Colonic mucosa (tissue), 4 donors: Measurements from ENCODE around the gene AGO1. TPM values are rescaled to one million over a fixed set of nuclear protein-coding genes. Genes with fewer than 3 reads are reported as not detected.

Experiments used
- DNase-seq: peaks from one replicate; pipeline ENCODE4 v3.0.0-alpha.2; 2020
- H3K27ac ChIP-seq: fragments of 200-600 bp; one replicate; pipeline ENCODE4 v1.8.0; 2021
- H3K27me3 ChIP-seq: fragments of 200-600 bp; one replicate; pipeline ENCODE4 v1.8.0; 2021
- H3K36me3 ChIP-seq: fragments of 200-600 bp; one replicate; pipeline ENCODE4 v1.8.0; 2021
- H3K4me1 ChIP-seq: fragments of 200-600 bp; one replicate; pipeline ENCODE4 v1.8.0; 2021; ENCODE audit warnings: mild to moderate bottlenecking
- H3K4me3 ChIP-seq: fragments of 200-600 bp; one replicate; pipeline ENCODE4 v1.8.0; 2021
- H3K9ac ChIP-seq, 2 donors: one replicate each; pipeline ENCODE4 v1.7.0; 2013; ENCODE audit warnings: control low read depth in 2 of 2, low read depth in 2 of 2, low read length in 2 of 2
- H3K9me3 ChIP-seq: fragments of 200-600 bp; one replicate; pipeline ENCODE4 v1.8.0; 2021
- intact Hi-C: fragments of 100-400 bp; cut with DNase I; formaldehyde crosslinking; loops from one replicate; pipeline ENCODE4 v1.14.1; 2022
- total RNA-seq, 2 donors: library from RNA; stranded (reverse); fragmentation: NEBNext Ultra II Directional in 1 of 2; extraction: Animal tissue kit (Norgen Biotek cat#: 25700) in 1 of 2; gene quantifications; one replicate each; pipeline ENCODE4 v1.2.1, GENCODE V29; 2021
- TF ChIP-seq, protein P1 (sequence below): fragments of 200-600 bp; IDR thresholded peaks from one replicate; pipeline ENCODE4 v1.8.0; 2022; ENCODE audit warnings: antibody characterized with exemption, mild to moderate bottlenecking
- donor health status: healthy.
- donor health status: DM: no; HTN: no; CAD: no.
- donor health status: DM: no; HTN: no; CAD: no.

The AGO1 gene
- total RNA-seq, 2 donors from 2014 or later: 24.2 to 27.7 TPM

DNA sequence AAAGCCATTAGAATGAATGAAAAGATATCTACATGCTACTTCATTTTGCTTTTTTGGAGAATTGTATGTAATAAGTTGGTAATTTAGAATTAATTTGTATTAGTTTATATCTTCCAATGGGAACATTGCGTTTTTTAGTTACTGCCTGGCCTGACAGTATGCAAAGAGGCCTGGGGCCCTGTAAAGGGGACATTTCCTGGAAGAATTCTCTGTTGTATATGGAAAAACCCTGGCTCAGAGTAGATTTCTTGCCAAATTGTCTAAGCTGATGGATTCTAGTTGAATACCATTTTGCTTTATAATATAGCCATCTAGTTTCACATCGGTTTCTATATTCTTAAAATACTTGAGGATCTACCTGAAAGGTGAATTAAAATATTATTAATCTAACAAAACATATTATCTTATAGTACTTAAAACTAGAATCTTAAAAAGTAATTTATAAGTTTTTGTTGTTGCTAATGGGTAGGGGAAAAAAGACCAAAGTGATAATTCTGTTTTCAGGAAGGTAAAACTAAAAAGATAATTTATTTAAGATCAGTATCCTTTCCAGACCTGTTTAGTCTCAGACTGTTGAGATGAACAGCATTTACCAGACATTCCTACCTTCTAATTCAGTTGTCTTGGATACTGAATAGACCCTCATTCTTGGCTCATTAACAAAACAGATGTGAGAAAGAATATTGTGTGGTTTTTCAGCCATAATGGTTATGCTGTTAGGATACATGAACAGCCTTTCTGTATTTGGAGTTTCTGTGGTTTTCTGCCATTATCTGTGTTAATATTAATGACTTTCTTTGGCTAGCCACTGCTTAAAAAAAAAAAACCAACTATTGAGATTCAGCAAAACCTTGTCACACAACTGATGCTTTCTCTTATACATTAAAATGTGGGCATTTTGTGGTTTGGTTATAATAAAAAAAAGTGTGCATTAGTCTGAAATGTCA is 52.7 kb downstream of the AGO1 start:
- Histone ChIP-seq H3K27ac (no peak overlapping the region), H3K36me3 (no peaks in the 10 kb centered on the region), H3K9me3 (no peaks in the 10 kb centered on the region), H3K9ac (no peak overlapping the region), H3K4me1 (peaks cover 4% of the 10 kb centered on the region), H3K27me3 (no peaks in the 10 kb centered on the region), H3K4me3 (no peak overlapping the region)
- DNase-seq: no peak
- TF ChIP-seq, protein P1, sequence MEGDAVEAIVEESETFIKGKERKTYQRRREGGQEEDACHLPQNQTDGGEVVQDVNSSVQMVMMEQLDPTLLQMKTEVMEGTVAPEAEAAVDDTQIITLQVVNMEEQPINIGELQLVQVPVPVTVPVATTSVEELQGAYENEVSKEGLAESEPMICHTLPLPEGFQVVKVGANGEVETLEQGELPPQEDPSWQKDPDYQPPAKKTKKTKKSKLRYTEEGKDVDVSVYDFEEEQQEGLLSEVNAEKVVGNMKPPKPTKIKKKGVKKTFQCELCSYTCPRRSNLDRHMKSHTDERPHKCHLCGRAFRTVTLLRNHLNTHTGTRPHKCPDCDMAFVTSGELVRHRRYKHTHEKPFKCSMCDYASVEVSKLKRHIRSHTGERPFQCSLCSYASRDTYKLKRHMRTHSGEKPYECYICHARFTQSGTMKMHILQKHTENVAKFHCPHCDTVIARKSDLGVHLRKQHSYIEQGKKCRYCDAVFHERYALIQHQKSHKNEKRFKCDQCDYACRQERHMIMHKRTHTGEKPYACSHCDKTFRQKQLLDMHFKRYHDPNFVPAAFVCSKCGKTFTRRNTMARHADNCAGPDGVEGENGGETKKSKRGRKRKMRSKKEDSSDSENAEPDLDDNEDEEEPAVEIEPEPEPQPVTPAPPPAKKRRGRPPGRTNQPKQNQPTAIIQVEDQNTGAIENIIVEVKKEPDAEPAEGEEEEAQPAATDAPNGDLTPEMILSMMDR: no peak
- intact Hi-C loops: loop anchor here (10.0 kb wide), 1 partner anchor 149 kb away; the partner anchor contains the start of genes ADPRS and TEKT2

- no peaks in the 10 kb centered on the region for H3K27me3 ChIP-seq
- no peaks in the 10 kb centered on the region for H3K36me3 ChIP-seq
- H3K9ac ChIP-seq: no peak overlapping the region
- H3K27ac ChIP-seq: no peak overlapping the region
- no peaks in the 10 kb centered on the region for H3K9me3 ChIP-seq
- no peak for DNase-seq
- intact Hi-C loops: loop anchor here (10.0 kb wide), 1 partner anchor 148 kb away; the partner anchor contains the start of genes ADPRS and TEKT2
- H3K4me1 ChIP-seq: peaks cover 2% of the 10 kb centered on the region
- TF ChIP-seq, protein P1: no peak
- no peak overlapping the region for H3K4me3 ChIP-seq
Observed at GRCh38 chr1:35936838-35937237, 53.8 kb downstream of the AGO1 start.

GRCh38 chr1:35939484-35939883 is 56.5 kb downstream of the AGO1 start:
- H3K4me1 ChIP-seq: no peaks in the 10 kb centered on the region
- H3K27me3 ChIP-seq: no peaks in the 10 kb centered on the region
- H3K36me3 ChIP-seq: no peaks in the 10 kb centered on the region
- no peak for DNase-seq
- H3K27ac ChIP-seq: no peak overlapping the region
- TF ChIP-seq, protein P1: no peak
- H3K4me3 ChIP-seq: no peak overlapping the region
- intact Hi-C loops: loop anchor here (10.0 kb wide), 1 partner anchor 145 kb away; the partner anchor contains the start of genes ADPRS and TEKT2
- H3K9ac ChIP-seq: no peak overlapping the region
- no peaks in the 10 kb centered on the region for H3K9me3 ChIP-seq

DNA sequence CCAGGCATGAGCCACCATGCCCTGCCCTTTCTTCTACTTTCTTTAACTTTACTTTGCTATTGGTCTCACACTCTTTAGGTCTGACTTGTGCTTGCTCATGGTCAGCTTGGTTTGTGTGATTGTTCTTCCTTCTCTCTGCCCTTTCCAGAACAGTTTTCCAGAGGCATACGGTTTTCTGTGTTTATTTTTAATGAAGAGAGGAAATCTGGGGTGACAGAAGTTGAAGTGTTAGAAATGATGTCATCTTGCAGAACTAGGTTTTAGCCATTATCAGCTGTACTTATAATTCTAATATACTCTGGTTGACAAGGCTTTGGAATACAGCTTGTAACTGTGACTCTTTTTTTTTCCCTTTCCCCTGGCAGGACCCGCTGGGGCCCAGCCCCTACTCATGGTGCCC is 62.3 kb downstream of the AGO1 start:
- no peaks in the 10 kb centered on the region for H3K27me3 ChIP-seq
- H3K9me3 ChIP-seq: no peaks in the 10 kb centered on the region
- TF ChIP-seq, protein P1: no peak
- H3K27ac ChIP-seq: no peak overlapping the region
- no peaks in the 10 kb centered on the region for H3K4me1 ChIP-seq
- H3K36me3 ChIP-seq: no peaks in the 10 kb centered on the region
- no peak overlapping the region for H3K4me3 ChIP-seq
- H3K9ac ChIP-seq: no peak overlapping the region
- DNase-seq: no peak
- intact Hi-C loops: no loop called here

- Histone ChIP-seq H3K36me3 (no peaks in the 10 kb centered on the region), H3K9ac (no peak overlapping the region), H3K9me3 (no peaks in the 10 kb centered on the region), H3K27ac (no peak overlapping the region), H3K27me3 (no peaks in the 10 kb centered on the region), H3K4me3 (no peak overlapping the region), H3K4me1 (no peaks in the 10 kb centered on the region)
- TF ChIP-seq, protein P1: no peak
- intact Hi-C loops: no loop called here
- DNase-seq: no peak
Observed at GRCh38 chr1:35947547-35947946, 64.5 kb downstream of the AGO1 start.
